ENCODE measurements around the gene MCM8.
"Not testable (repeated sequence)": the region's sequence is repeated elsewhere in the genome, so short reads cannot be mapped to it uniquely, and the experiment has no call there.

The MCM8 gene

GRCh38 chr20:6014957-6015356 lies 64.5 kb downstream of the MCM8 start:
- Histone ChIP-seq H3K27ac (ENCODE audit: low read depth in 2 of 2, low read length in 2 of 2) (no peak overlapping the region), H3K27me3 (ENCODE audit: control insufficient read depth in 2 of 2, insufficient read depth in 2 of 2, low read length in 2 of 2) (no peaks in the 10 kb centered on the region), H3K36me3 (ENCODE audit: control insufficient read depth in 2 of 2, insufficient read depth in 2 of 2, low read length in 2 of 2) (peaks cover 34 to 50% of the 10 kb centered on the region in 2 donors), H3K9ac (ENCODE audit: low read depth in 1 of 2, low read length in 2 of 2) (no peak overlapping the region), H3K4me3 (ENCODE audit: low read length in 2 of 2) (no peak overlapping the region), H3K9me3 (ENCODE audit: control insufficient read depth in 2 of 2, low read length in 2 of 2) (no peaks in the 10 kb centered on the region), H3K4me1 (ENCODE audit: control insufficient read depth in 2 of 2, insufficient read depth in 2 of 2, low read length in 2 of 2) (no peaks in the 10 kb centered on the region)

DNA sequence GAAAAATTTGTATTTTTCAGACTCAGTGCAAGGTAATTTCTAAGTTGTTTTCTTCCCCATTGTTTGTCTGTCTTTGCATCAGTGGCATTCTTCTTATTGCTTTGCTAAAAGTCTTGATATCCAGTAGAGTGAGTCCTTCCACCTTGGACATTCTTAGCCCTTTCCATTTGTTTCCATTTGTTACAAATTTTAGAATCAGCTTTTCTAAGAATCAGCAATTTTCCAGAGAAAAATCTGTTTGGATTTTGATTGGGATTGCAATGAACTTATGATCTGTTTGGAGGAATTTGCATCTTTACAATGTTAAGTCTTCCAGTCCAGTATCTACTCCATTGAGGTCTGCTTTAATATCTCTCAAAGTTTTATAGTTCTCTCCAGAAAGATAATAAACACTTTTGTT lies 67.0 kb downstream of the MCM8 start:
- no peak overlapping the region for H3K27ac ChIP-seq (ENCODE audit: low read depth in 2 of 2, low read length in 2 of 2)
- H3K4me1 ChIP-seq (ENCODE audit: control insufficient read depth in 2 of 2, insufficient read depth in 2 of 2, low read length in 2 of 2): no peaks in the 10 kb centered on the region
- peaks cover 18 to 29% of the 10 kb centered on the region in 2 donors for H3K36me3 ChIP-seq (ENCODE audit: control insufficient read depth in 2 of 2, insufficient read depth in 2 of 2, low read length in 2 of 2)
- no peaks in the 10 kb centered on the region for H3K9me3 ChIP-seq (ENCODE audit: control insufficient read depth in 2 of 2, low read length in 2 of 2)
- H3K9ac ChIP-seq (ENCODE audit: low read depth in 1 of 2, low read length in 2 of 2): no peak overlapping the region
- no peak overlapping the region for H3K4me3 ChIP-seq (ENCODE audit: low read length in 2 of 2)
- no peaks in the 10 kb centered on the region for H3K27me3 ChIP-seq (ENCODE audit: control insufficient read depth in 2 of 2, insufficient read depth in 2 of 2, low read length in 2 of 2)

- Histone ChIP-seq H3K36me3 (ENCODE audit: control insufficient read depth in 2 of 2, insufficient read depth in 2 of 2, low read length in 2 of 2) (peaks cover 15 to 25% of the 10 kb centered on the region in 2 donors), H3K9ac (ENCODE audit: low read depth in 1 of 2, low read length in 2 of 2) (no peak overlapping the region), H3K27me3 (ENCODE audit: control insufficient read depth in 2 of 2, insufficient read depth in 2 of 2, low read length in 2 of 2) (no peaks in the 10 kb centered on the region), H3K4me3 (ENCODE audit: low read length in 2 of 2) (no peak overlapping the region), H3K9me3 (ENCODE audit: control insufficient read depth in 2 of 2, low read length in 2 of 2) (no peaks in the 10 kb centered on the region), H3K4me1 (ENCODE audit: control insufficient read depth in 2 of 2, insufficient read depth in 2 of 2, low read length in 2 of 2) (no peaks in the 10 kb centered on the region), H3K27ac (ENCODE audit: low read depth in 2 of 2, low read length in 2 of 2) (no peak overlapping the region)
These were observed 67.4 kb downstream of the MCM8 start for GRCh38 chr20:6017880-6018279.

DNA sequence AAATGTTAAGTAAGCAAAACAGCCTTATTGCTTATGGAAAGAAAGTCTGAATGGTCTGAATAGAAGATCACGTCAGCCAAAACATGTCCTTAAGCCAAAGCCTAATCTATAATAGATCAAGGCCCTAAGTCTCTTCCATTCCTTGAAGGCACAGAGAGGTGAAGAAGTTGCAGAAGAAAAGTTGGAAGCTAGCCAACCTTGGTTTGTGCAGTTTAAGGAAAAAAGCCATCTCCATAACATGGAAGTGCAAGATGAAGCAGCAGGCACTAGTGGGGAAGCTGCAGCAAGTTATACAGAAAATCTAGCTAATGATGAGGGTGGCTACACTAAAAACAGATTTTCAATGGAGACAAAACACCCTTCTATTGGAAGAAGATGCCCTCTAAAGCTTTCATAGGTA lies 74.3 kb downstream of the MCM8 start:
- H3K4me3 ChIP-seq (ENCODE audit: low read length in 2 of 2): no peak overlapping the region
- H3K36me3 ChIP-seq (ENCODE audit: control insufficient read depth in 2 of 2, insufficient read depth in 2 of 2, low read length in 2 of 2): peaks cover 25 to 27% of the 10 kb centered on the region in 2 donors
- no peaks in the 10 kb centered on the region for H3K9me3 ChIP-seq (ENCODE audit: control insufficient read depth in 2 of 2, low read length in 2 of 2)

GRCh38 chr20:6026051-6026450 lies 75.6 kb downstream of the MCM8 start:
- no peaks in the 10 kb centered on the region for H3K27me3 ChIP-seq (ENCODE audit: control insufficient read depth in 2 of 2, insufficient read depth in 2 of 2, low read length in 2 of 2)
- no peaks in the 10 kb centered on the region for H3K9me3 ChIP-seq (ENCODE audit: control insufficient read depth in 2 of 2, low read length in 2 of 2)
- H3K4me1 ChIP-seq (ENCODE audit: control insufficient read depth in 2 of 2, insufficient read depth in 2 of 2, low read length in 2 of 2): no peaks in the 10 kb centered on the region
- no peak overlapping the region for H3K9ac ChIP-seq (ENCODE audit: low read depth in 1 of 2, low read length in 2 of 2)
- H3K36me3 ChIP-seq (ENCODE audit: control insufficient read depth in 2 of 2, insufficient read depth in 2 of 2, low read length in 2 of 2): peaks cover 27 to 28% of the 10 kb centered on the region in 2 donors
- no peak overlapping the region for H3K27ac ChIP-seq (ENCODE audit: low read depth in 2 of 2, low read length in 2 of 2)
- no peak overlapping the region for H3K4me3 ChIP-seq (ENCODE audit: low read length in 2 of 2)

More for the DNA sequence above, 74.3 kb downstream of the MCM8 start:
- Histone ChIP-seq H3K27me3 (ENCODE audit: control insufficient read depth in 2 of 2, insufficient read depth in 2 of 2, low read length in 2 of 2) (no peaks in the 10 kb centered on the region), H3K9ac (ENCODE audit: low read depth in 1 of 2, low read length in 2 of 2) (no peak overlapping the region), H3K4me1 (ENCODE audit: control insufficient read depth in 2 of 2, insufficient read depth in 2 of 2, low read length in 2 of 2) (no peaks in the 10 kb centered on the region), H3K27ac (ENCODE audit: low read depth in 2 of 2, low read length in 2 of 2) (no peak overlapping the region)

GRCh38 chr20:6028818-6029217 lies 78.4 kb downstream of the MCM8 start:
- H3K9ac ChIP-seq (ENCODE audit: low read depth in 1 of 2, low read length in 2 of 2): no peak overlapping the region
- H3K4me1 ChIP-seq (ENCODE audit: control insufficient read depth in 2 of 2, insufficient read depth in 2 of 2, low read length in 2 of 2): no peaks in the 10 kb centered on the region
- H3K27ac ChIP-seq (ENCODE audit: low read depth in 2 of 2, low read length in 2 of 2): no peak overlapping the region
- no peak overlapping the region for H3K4me3 ChIP-seq (ENCODE audit: low read length in 2 of 2)
- no peaks in the 10 kb centered on the region for H3K9me3 ChIP-seq (ENCODE audit: control insufficient read depth in 2 of 2, low read length in 2 of 2)
- peaks cover 26 to 34% of the 10 kb centered on the region in 2 donors for H3K36me3 ChIP-seq (ENCODE audit: control insufficient read depth in 2 of 2, insufficient read depth in 2 of 2, low read length in 2 of 2)
- no peaks in the 10 kb centered on the region for H3K27me3 ChIP-seq (ENCODE audit: control insufficient read depth in 2 of 2, insufficient read depth in 2 of 2, low read length in 2 of 2)

DNA sequence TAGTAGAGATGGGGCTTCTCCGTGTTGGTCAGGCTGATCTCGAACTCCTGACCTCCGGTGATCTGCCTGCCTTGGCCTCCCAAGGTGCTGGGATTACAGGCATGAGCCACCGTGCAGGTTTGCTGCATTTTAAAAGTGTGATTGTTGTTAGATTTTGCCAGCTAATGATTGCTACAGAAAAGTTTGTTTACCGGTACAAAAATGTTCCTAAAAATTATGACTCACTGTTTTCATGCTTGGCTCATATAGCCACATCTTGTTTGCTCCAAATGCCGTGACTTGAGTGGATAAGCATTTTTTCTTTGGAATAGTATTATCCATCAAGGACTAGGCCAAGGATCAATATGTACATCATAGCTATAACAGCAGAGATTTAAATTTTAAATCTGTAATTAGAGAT lies 79.1 kb downstream of the MCM8 start:
- H3K4me3 ChIP-seq (ENCODE audit: low read length in 2 of 2): no peak overlapping the region

GRCh38 chr20:6030453-6031080 lies 80.1 kb downstream of the MCM8 start:
- no peaks in the 10 kb centered on the region for H3K4me1 ChIP-seq (ENCODE audit: control insufficient read depth in 2 of 2, insufficient read depth in 2 of 2, low read length in 2 of 2)
- no peak overlapping the region for H3K27ac ChIP-seq (ENCODE audit: low read depth in 2 of 2, low read length in 2 of 2)
- no peaks in the 10 kb centered on the region for H3K9me3 ChIP-seq (ENCODE audit: control insufficient read depth in 2 of 2, low read length in 2 of 2)
- H3K27me3 ChIP-seq (ENCODE audit: control insufficient read depth in 2 of 2, insufficient read depth in 2 of 2, low read length in 2 of 2): no peaks in the 10 kb centered on the region
- H3K9ac ChIP-seq (ENCODE audit: low read depth in 1 of 2, low read length in 2 of 2): no peak overlapping the region
- no peak overlapping the region for H3K4me3 ChIP-seq (ENCODE audit: low read length in 2 of 2)
- H3K36me3 ChIP-seq (ENCODE audit: control insufficient read depth in 2 of 2, insufficient read depth in 2 of 2, low read length in 2 of 2): peaks cover 22 to 29% of the 10 kb centered on the region in 2 donors

More for the DNA sequence above, 79.1 kb downstream of the MCM8 start:
- peaks cover 27 to 35% of the 10 kb centered on the region in 2 donors for H3K36me3 ChIP-seq (ENCODE audit: control insufficient read depth in 2 of 2, insufficient read depth in 2 of 2, low read length in 2 of 2)
- H3K4me1 ChIP-seq (ENCODE audit: control insufficient read depth in 2 of 2, insufficient read depth in 2 of 2, low read length in 2 of 2): no peaks in the 10 kb centered on the region
- no peak overlapping the region for H3K9ac ChIP-seq (ENCODE audit: low read depth in 1 of 2, low read length in 2 of 2)
- H3K9me3 ChIP-seq (ENCODE audit: control insufficient read depth in 2 of 2, low read length in 2 of 2): no peaks in the 10 kb centered on the region
- H3K27me3 ChIP-seq (ENCODE audit: control insufficient read depth in 2 of 2, insufficient read depth in 2 of 2, low read length in 2 of 2): no peaks in the 10 kb centered on the region
- H3K27ac ChIP-seq (ENCODE audit: low read depth in 2 of 2, low read length in 2 of 2): no peak overlapping the region

DNA sequence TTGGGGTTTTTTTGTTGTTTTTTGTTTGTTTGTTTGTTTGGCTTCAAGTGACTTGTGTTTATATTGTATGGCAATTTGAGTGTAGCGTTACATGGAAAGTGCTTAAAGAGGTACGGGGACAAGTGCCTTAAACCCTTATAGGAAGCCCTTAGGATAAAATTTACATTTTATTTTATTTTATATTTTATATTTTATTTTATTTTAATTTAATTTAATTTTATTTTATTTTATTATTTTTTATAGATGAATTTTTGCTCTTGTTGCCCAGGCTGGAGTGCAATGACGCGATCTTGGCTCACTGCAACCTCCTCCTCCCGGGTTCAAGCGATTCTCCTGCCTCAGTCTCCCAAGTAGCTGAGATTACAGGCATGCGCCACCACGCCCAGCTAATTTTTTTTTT lies 82.5 kb downstream of the MCM8 start:
- H3K9me3 ChIP-seq (ENCODE audit: control insufficient read depth in 2 of 2, low read length in 2 of 2); H3K4me1 ChIP-seq (ENCODE audit: control insufficient read depth in 2 of 2, insufficient read depth in 2 of 2, low read length in 2 of 2); H3K4me3 ChIP-seq (ENCODE audit: low read length in 2 of 2); H3K9ac ChIP-seq (ENCODE audit: low read depth in 1 of 2, low read length in 2 of 2); H3K27me3 ChIP-seq (ENCODE audit: control insufficient read depth in 2 of 2, insufficient read depth in 2 of 2, low read length in 2 of 2); H3K27ac ChIP-seq (ENCODE audit: low read depth in 2 of 2, low read length in 2 of 2): not testable (repeated sequence)
- peaks cover 35 to 37% of the 10 kb centered on the region in 2 donors for H3K36me3 ChIP-seq (ENCODE audit: control insufficient read depth in 2 of 2, insufficient read depth in 2 of 2, low read length in 2 of 2)

DNA sequence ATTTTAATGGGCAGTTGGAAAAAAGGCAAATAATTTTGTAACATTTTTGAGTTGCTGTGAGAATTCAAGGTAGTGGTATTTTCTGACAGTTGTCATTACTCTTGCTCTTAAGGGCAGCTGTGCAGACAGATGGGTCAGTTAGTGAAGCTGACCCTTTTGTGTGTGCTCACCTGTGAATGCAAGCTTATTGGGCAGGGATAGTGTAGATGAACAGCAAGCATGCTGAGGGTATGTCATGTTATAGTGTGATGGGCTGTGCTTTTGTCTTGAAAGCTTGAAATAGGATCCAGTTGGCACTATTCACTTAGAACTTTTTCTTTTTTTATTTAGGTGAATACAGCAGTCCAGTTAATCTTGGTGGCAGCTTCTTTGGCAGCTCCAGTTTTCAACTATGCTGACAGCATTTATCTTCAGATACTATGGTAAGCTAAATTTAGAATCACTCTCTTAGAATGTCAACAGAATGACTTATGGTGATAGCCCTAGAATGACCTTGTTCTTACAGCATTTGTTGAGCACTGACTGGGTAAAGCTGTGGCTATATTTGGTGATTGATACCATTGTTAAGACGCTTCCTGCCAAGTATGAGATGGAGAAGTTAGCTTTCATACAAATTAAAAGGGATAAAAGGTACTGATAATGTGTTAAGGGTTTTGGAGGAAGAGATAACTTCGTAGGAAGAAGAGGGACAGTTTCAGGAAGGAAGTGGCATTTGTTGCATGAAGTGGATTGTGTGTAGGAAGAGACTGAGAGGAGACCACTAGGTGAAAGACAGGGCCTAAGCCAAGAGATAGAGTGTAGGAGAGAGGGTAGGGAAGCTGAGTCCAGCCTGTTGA lies 83.9 kb downstream of the MCM8 start:
- H3K36me3 ChIP-seq (ENCODE audit: control insufficient read depth in 2 of 2, insufficient read depth in 2 of 2, low read length in 2 of 2): peaks cover 41 to 42% of the 10 kb centered on the region in 2 donors
- no peak overlapping the region for H3K27ac ChIP-seq (ENCODE audit: low read depth in 2 of 2, low read length in 2 of 2)
- no peak overlapping the region for H3K4me3 ChIP-seq (ENCODE audit: low read length in 2 of 2)

More for the DNA sequence above, 83.9 kb downstream of the MCM8 start:
- Histone ChIP-seq H3K4me1 (ENCODE audit: control insufficient read depth in 2 of 2, insufficient read depth in 2 of 2, low read length in 2 of 2) (no peaks in the 10 kb centered on the region), H3K9me3 (ENCODE audit: control insufficient read depth in 2 of 2, low read length in 2 of 2) (no peaks in the 10 kb centered on the region), H3K9ac (ENCODE audit: low read depth in 1 of 2, low read length in 2 of 2) (no peak overlapping the region), H3K27me3 (ENCODE audit: control insufficient read depth in 2 of 2, insufficient read depth in 2 of 2, low read length in 2 of 2) (no peaks in the 10 kb centered on the region)

Data from mucosa of rectum (tissue), 2 donors.